Measurements from ENCODE around the gene HRK. TPM values are rescaled to one million over a fixed set of nuclear protein-coding genes. Genes with fewer than 3 reads are reported as not detected.

The HRK gene
- total and polyA plus RNA-seq, 10 of the 15 experiments (the other 5 are each of a cell fraction or from before 2014, with no cell fraction given), result not detected

DNA sequence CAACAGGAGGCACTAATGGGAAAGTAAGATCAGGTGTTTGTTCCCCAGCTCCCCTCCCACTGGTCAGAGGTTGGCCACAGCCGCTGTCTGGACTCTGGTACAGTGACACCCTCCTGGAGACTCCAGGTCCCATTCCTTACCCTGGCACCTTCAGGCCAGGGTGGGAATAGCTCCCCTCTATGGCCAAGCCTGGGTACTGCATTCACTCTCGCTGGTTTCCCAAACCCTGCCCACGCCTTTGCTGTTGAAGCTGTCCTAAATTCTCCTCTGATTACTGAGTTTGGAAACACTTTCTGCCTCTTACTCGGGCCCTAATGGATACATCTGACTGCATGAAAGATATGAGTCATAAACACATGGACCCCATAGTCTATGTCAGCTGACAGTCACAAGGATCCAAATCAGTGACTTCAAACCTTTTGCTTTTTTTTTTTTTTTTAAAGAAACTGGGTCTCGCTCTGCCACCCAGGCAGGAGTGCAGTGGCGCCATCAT is 17.9 kb downstream of the HRK start:
- Histone ChIP-seq H3K27me3 (replicated peaks in 1 of 2; ENCODE audit: control insufficient read depth in 2 of 2, insufficient read depth in 2 of 2, low read length in 1 of 2) (no peaks in the 10 kb centered on the region), H3K36me3 (ENCODE audit: control insufficient read depth in 2 of 2, insufficient read depth in 2 of 2, low read length in 1 of 2) (no peaks in the 10 kb centered on the region), H3K9ac (ENCODE audit: control insufficient read depth, insufficient read depth, low read length) (no peak overlapping the region), H3K9me3 (replicated peaks; ENCODE audit: control insufficient read depth, insufficient read depth, low read length) (no peaks in the 10 kb centered on the region), H3K4me1 (ENCODE audit: control insufficient read depth, insufficient read depth, low read length) (peaks cover 16% of the 10 kb centered on the region), H4K20me1 (ENCODE audit: control insufficient read depth, insufficient read depth) (no peaks in the 10 kb centered on the region), H3K4me3 (no peak overlapping the region), H3K79me2 (ENCODE audit: control insufficient read depth, insufficient read depth, low read length) (no peaks in the 10 kb centered on the region), H3K4me2 (ENCODE audit: control insufficient read depth, insufficient read depth) (no peak overlapping the region), H3K27ac (ENCODE audit: control insufficient read depth, insufficient read depth) (no peak overlapping the region), H2AFZ (ENCODE audit: control insufficient read depth, low read depth, low read length) (no peak overlapping the region)
- in situ Hi-C loops (cut with MboI), result no loop called here
- DNase-seq (ENCODE audit: low read depth, low spot score) (no peak), ATAC-seq (no peak), FAIRE-seq (no peak)
- BruUV-seq (replicated peaks), result no TSS peak
- TF ChIP-seq CTCF (IDR thresholded peaks at IDR 0.05 in 2 of 3, conservative IDR thresholded peaks at IDR 0.05 in 1 of 3; ENCODE audit: control insufficient read depth in 2 of 3, extremely low read depth in 1 of 3, insufficient read depth in 1 of 3, low read depth in 3 of 3, low read length in 3 of 3), result peak; percentile 28 to 69 (median 63)
- no peak for TF ChIP-seq POLR2AphosphoS5 (IDR thresholded peaks at IDR 0.05; ENCODE audit: low read length)
- WGBS (ENCODE audit: insufficient coverage, insufficient replicate concordance, low lambda C conversion rate, missing lambda C conversion rate), result 43% methylated on average over 5 of the region's 6 CpGs
- intact Hi-C loops (cut with micrococcal nuclease; ENCODE audit: unreplicated experiment), result no loop called here
- ChIA-PET CTCF (interaction anchor here (0.6 to 1.5 kb wide), 6 partner anchors 33 to 257 kb away, joined by 3 to 6 read pairs (median 4); no protein-coding TSS in a partner anchor), POLR2A (no interaction called here), SMC1A (ENCODE audit: uncharacterized antibody, unreplicated experiment) (interaction anchor here (0.7 to 1.1 kb wide), 2 partner anchors 11 to 488 kb away, joined by 3 to 4 read pairs; no protein-coding TSS in a partner anchor), RAD21 (ENCODE audit: unreplicated experiment) (no interaction called here)

- Histone ChIP-seq H3K4me2 (ENCODE audit: control insufficient read depth, insufficient read depth) (no peak overlapping the region), H3K27me3 (replicated peaks in 1 of 2; ENCODE audit: control insufficient read depth in 2 of 2, insufficient read depth in 2 of 2, low read length in 1 of 2) (no peaks in the 10 kb centered on the region), H3K4me1 (ENCODE audit: control insufficient read depth, insufficient read depth, low read length) (peaks cover 22% of the 10 kb centered on the region), H4K20me1 (ENCODE audit: control insufficient read depth, insufficient read depth) (no peaks in the 10 kb centered on the region), H2AFZ (ENCODE audit: control insufficient read depth, low read depth, low read length) (no peak overlapping the region), H3K79me2 (ENCODE audit: control insufficient read depth, insufficient read depth, low read length) (no peaks in the 10 kb centered on the region), H3K36me3 (ENCODE audit: control insufficient read depth in 2 of 2, insufficient read depth in 2 of 2, low read length in 1 of 2) (no peaks in the 10 kb centered on the region), H3K9me3 (replicated peaks; ENCODE audit: control insufficient read depth, insufficient read depth, low read length) (no peaks in the 10 kb centered on the region), H3K4me3 (no peak overlapping the region), H3K9ac (ENCODE audit: control insufficient read depth, insufficient read depth, low read length) (no peak overlapping the region), H3K27ac (ENCODE audit: control insufficient read depth, insufficient read depth) (no peak overlapping the region)
- SMC1A ChIA-PET (ENCODE audit: uncharacterized antibody, unreplicated experiment), result no interaction called here
- CTCF ChIA-PET, result interaction anchor here (1.1 to 1.5 kb wide), 2 partner anchors 258 kb away, joined by 3 to 4 read pairs; no protein-coding TSS in a partner anchor
- BruUV-seq (replicated peaks), result no TSS peak
- ATAC-seq (no peak), DNase-seq (ENCODE audit: low read depth, low spot score) (no peak), FAIRE-seq (no peak)
- intact Hi-C loops (cut with micrococcal nuclease; ENCODE audit: unreplicated experiment) (no loop called here), in situ Hi-C loops (cut with MboI) (no loop called here)
- POLR2A ChIA-PET, result no interaction called here
- TF ChIP-seq ZSCAN29 (IDR thresholded peaks at IDR 0.05) (no peak), PML (IDR thresholded peaks at IDR 0.05; ENCODE audit: low read length) (no peak), MEF2A (IDR thresholded peaks at IDR 0.05; ENCODE audit: insufficient read depth, low read depth, low read length) (no peak)
- WGBS (ENCODE audit: insufficient coverage, insufficient replicate concordance, low lambda C conversion rate, missing lambda C conversion rate), result 68% methylated on average over 4 of the region's 4 CpGs
- RAD21 ChIA-PET (ENCODE audit: unreplicated experiment), result no interaction called here
Measured at GRCh38 chr12:116862167-116862566, 19.1 kb downstream of the HRK start.

Data from GM12878 (cell line).